BLaER1 treated with 17β-estradiol and CSF1 and Interleukin-3, amounts not matched to agents 10 nM and 100 nM (cell line): ENCODE results near the gene PARPBP.
"Not testable (repeated sequence)": the region's sequence is repeated elsewhere in the genome, so short reads cannot be mapped to it uniquely, and the experiment has no call there.

Experiments used
- H3K27ac ChIP-seq, 11 experiments: shearing (Covaris generic); formaldehyde crosslinking; 2 replicates each; pipeline ENCODE4 v1.8.1; 2022
- H3K27me3 ChIP-seq, 11 experiments: shearing (Covaris generic); formaldehyde crosslinking; 2 replicates each; pipeline ENCODE4 v1.8.1; 2022
- H3K36me3 ChIP-seq, 11 experiments: shearing (Covaris generic); formaldehyde crosslinking; 2 replicates each; pipeline ENCODE4 v1.8.1; 2022
- H3K4me1 ChIP-seq, 10 experiments: shearing (Covaris generic); formaldehyde crosslinking; 2 replicates each; pipeline ENCODE4 v1.8.1; 2022
- H3K4me2 ChIP-seq, 11 experiments: shearing (Covaris generic); formaldehyde crosslinking; 2 replicates each; pipeline ENCODE4 v1.8.1; 2022
- H3K4me3 ChIP-seq, 10 experiments: shearing (Covaris generic); formaldehyde crosslinking; 2 replicates each; pipeline ENCODE4 v1.8.1; 2022
- H3K9ac ChIP-seq, 11 experiments: shearing (Covaris generic); formaldehyde crosslinking; 2 replicates each; pipeline ENCODE4 v1.8.1; 2022
- H3K9me3 ChIP-seq, 11 experiments: shearing (Covaris generic); formaldehyde crosslinking; replicated peaks in 1 of 11; 2 replicates each; pipeline ENCODE4 v1.8.1; 2022
- H4K20me1 ChIP-seq, 11 experiments: shearing (Covaris generic); formaldehyde crosslinking; 2 replicates each; pipeline ENCODE4 v1.8.1; 2022
- Cebpa-rat ChIP-seq, 11 experiments: shearing (Covaris generic); IDR thresholded peaks; 2 replicates each; pipeline ENCODE4 v1.8.1; 2022

Gene PARPBP

DNA sequence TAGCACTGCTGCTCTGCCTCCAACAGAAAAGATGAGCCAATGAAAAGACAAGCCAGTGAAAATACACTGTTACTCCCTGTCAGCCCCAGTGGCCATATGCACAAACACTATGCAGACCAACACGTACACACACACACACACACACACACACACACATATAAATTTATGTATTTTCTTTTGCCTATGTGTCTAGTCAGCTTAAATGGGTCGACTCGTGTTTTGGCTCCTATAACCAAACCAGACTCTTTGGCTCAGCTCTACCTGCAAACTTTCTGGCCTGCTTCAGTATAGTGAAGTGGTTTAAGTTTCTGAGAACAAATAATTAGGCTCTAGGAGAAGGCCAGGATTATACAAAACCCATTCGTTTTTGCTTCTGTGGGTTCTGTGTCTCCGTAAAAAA lies 108.0 kb downstream of the PARPBP start:
- Histone ChIP-seq H3K36me3 (no peaks in the 10 kb centered on the region), H4K20me1 (no peaks in the 10 kb centered on the region), H3K4me3 (no peak overlapping the region), H3K9me3 (no peaks in the 10 kb centered on the region), H3K27ac (no peak overlapping the region), H3K27me3 (no peaks in the 10 kb centered on the region), H3K4me1 (0 out of 20 replicates have a peak, but pooled peaks cover 0 to 4% (median 0%) of the 10 kb centered on the region in 10 experiments), H3K9ac (no peak overlapping the region), H3K4me2 (no peak overlapping the region)
- TF ChIP-seq Cebpa-rat (IDR thresholded peaks at IDR 0.05), result no peak

DNA sequence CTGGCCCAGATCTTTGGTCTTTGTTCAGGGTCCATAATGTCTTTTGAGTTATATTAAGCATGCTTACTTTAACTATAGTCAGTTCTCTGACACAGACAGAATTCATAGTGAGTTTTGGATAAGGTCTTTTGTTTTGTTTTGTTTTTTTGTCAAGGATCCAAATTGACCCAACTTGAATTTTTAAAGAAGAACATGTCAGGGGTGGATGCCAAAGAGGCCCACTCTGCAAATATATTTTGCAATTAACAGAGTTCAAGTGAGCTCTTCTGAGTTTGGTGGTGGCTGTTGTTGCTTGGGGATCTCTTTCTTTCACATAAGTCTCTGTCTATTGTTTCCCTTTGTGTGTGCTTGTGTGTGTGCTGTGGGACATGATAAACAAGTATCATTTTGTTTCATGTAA lies 112.1 kb downstream of the PARPBP start:
- Histone ChIP-seq H3K9me3 (no peaks in the 10 kb centered on the region), H3K27me3 (no peaks in the 10 kb centered on the region), H3K4me1 (0 out of 20 replicates have a peak, but pooled peaks cover 0 to 4% (median 0%) of the 10 kb centered on the region in 10 experiments), H3K9ac (no peak overlapping the region), H3K4me2 (no peak overlapping the region), H3K36me3 (no peaks in the 10 kb centered on the region), H3K27ac (no peak overlapping the region), H4K20me1 (no peaks in the 10 kb centered on the region), H3K4me3 (no peak overlapping the region)
- no peak for TF ChIP-seq Cebpa-rat (IDR thresholded peaks at IDR 0.05)

DNA sequence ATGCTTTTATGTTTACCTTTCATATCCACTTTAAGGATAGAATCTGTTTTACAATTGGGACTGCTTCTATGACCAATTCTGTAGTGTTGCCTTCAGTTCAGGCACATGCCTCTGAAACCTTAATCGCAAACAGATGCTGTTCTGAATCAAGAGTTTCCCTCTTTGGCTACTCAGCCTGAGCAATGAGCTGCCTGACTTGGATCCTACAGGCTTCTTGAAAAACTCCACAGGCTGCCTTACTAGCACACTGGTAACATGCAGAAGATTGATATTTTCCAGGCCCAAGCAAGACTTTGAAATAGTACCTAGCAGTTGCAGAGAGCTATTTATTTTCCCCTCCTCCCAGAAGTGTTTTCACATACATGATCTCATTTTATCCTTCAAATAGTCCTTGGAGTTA lies 112.5 kb downstream of the PARPBP start:
- Histone ChIP-seq H3K9me3 (no peaks in the 10 kb centered on the region), H3K4me1 (0 out of 20 replicates have a peak, but pooled peaks cover 0 to 4% (median 0%) of the 10 kb centered on the region in 10 experiments), H3K9ac (no peak overlapping the region), H3K4me3 (no peak overlapping the region), H3K36me3 (no peaks in the 10 kb centered on the region), H3K27me3 (no peaks in the 10 kb centered on the region), H3K4me2 (no peak overlapping the region), H4K20me1 (no peaks in the 10 kb centered on the region), H3K27ac (no peak overlapping the region)
- no peak for TF ChIP-seq Cebpa-rat (IDR thresholded peaks at IDR 0.05)

DNA sequence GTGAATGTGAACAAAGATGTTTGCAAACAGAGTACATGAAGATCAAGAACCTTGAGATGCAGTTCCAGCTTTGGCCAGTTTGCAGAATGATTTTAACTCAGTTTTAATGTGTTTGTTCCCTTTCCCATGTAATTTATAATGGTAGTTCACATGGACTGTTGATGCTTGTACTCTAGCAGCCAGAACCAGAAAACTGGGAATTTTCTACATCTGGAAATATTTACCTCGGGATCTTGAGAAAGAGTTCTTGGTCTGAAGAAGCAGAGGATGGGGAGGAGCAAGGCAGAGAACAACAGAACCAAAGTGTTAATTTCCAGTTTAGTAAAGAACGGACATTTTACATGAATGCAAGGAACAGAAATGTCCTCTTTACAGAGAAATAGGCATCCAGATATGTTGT lies 114.6 kb downstream of the PARPBP start:
- no peak overlapping the region for H3K9ac ChIP-seq
- no peaks in the 10 kb centered on the region for H4K20me1 ChIP-seq
- H3K4me1 ChIP-seq, result no peaks in the 10 kb centered on the region
- no peak overlapping the region for H3K4me3 ChIP-seq
- no peak for TF ChIP-seq Cebpa-rat (IDR thresholded peaks at IDR 0.05)
- H3K36me3 ChIP-seq, result no peaks in the 10 kb centered on the region
- H3K27me3 ChIP-seq, result no peaks in the 10 kb centered on the region
- no peaks in the 10 kb centered on the region for H3K9me3 ChIP-seq
- H3K27ac ChIP-seq, result no peak overlapping the region
- H3K4me2 ChIP-seq, result no peak overlapping the region

DNA sequence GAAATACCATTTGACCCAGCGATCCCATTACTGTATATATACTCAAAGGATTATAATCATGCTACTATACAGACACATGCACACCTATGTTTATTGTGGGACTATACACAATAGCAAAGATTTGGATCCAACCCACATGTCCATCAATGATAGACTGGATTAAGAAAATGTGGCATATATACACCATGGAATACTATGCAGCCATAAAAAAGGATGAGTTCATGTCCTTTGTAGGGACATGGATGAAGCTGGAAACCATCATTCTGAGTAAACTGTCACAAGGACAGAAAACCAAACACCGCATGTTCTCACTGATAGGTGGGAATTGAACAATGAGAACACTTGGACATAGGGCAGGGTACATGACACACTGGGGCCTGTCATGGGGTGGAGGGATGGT lies 120.9 kb downstream of the PARPBP start:
- H4K20me1 ChIP-seq, H3K27me3 ChIP-seq: not testable (repeated sequence)
- H3K9me3 ChIP-seq, result peaks cover 0 to 11% (median 6%) of the 10 kb centered on the region in 11 experiments; a peak in 6 of 22 replicates

More for the DNA sequence above, 120.9 kb downstream of the PARPBP start:
- not testable (repeated sequence) for H3K9ac ChIP-seq, H3K36me3 ChIP-seq, H3K4me3 ChIP-seq, H3K4me2 ChIP-seq, H3K4me1 ChIP-seq, H3K27ac ChIP-seq
